WERI-Rb-1 (cell line): ENCODE results near the gene COPE.

Experiments used
- DNase-seq: peaks from one replicate; pipeline ENCODE4 v3.0.0-alpha.2; 2020
- H3K27ac ChIP-seq: fragments of 250-450 bp; sonication (Bioruptor Pico); 2 replicates; pipeline ENCODE4 v1.5.1; 2020; ENCODE audit warnings: mild to moderate bottlenecking, moderate library complexity
- H3K27me3 ChIP-seq: fragments of 250-450 bp; sonication (Bioruptor Pico); 2 replicates; pipeline ENCODE4 v1.5.1; 2021; ENCODE audit warnings: mild to moderate bottlenecking, low read depth, moderate library complexity; ENCODE audit not compliant: insufficient read depth, severe bottlenecking
- H3K36me3 ChIP-seq: fragments of 250-450 bp; sonication (Bioruptor Pico); 2 replicates; pipeline ENCODE4 v1.5.1; 2020; ENCODE audit warnings: mild to moderate bottlenecking, moderate library complexity
- H3K4me3 ChIP-seq: 2 replicates; pipeline ENCODE4 v1.5.1; 2011; ENCODE audit warnings: low read depth, mild to moderate bottlenecking, control low read depth, low read length
- H3K9me3 ChIP-seq: fragments of 250-450 bp; sonication (Bioruptor Pico); 2 replicates; pipeline ENCODE4 v1.5.1; 2021; ENCODE audit warnings: mild to moderate bottlenecking, moderate library complexity; ENCODE audit not compliant: severe bottlenecking
- CTCF ChIP-seq: IDR thresholded peaks from 2 replicates; pipeline ENCODE4 v1.5.1; 2011; ENCODE audit warnings: low read depth, mild to moderate bottlenecking, control low read depth, inconsistent platforms, low read length

COPE gene

DNA sequence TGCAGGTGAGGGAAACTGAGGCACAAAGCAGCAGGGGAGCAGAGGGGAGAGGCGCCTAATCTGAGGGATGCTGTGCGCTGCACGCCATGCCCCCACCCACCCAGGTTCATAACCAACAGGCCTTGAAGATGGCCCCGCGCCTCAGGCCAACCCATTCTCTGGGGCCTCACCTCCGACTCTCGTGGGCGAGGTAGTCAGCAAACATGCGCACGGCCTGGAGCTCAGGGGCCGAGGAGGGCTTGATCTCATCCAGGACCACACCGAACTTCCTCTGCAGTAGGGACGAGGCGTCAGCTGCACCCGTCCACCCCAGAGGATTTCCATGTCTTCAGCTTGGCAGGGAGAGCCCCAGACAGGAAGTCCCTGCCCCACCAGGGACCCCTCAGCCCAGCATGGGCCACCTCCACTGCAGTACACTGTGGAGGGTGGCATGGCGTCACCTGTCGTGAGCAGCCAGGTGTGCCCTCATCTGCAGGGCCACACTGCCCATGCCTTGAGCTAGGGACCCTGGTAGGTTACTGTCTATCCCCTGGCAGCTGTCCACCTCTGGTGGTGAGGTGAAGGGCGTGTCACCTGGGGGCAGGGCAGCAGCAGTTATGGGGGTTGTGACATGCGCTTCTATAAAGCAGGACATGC, 8.3 kb downstream of the COPE start:
- DNase-seq = no peak
- no peak overlapping the region for H3K27ac ChIP-seq
- peaks cover 35% of the 10 kb centered on the region for H3K36me3 ChIP-seq
- H3K9me3 ChIP-seq = no peaks in the 10 kb centered on the region
- H3K4me3 ChIP-seq = no peak overlapping the region
- no peaks in the 10 kb centered on the region for H3K27me3 ChIP-seq
- TF ChIP-seq CTCF = no peak

DNA sequence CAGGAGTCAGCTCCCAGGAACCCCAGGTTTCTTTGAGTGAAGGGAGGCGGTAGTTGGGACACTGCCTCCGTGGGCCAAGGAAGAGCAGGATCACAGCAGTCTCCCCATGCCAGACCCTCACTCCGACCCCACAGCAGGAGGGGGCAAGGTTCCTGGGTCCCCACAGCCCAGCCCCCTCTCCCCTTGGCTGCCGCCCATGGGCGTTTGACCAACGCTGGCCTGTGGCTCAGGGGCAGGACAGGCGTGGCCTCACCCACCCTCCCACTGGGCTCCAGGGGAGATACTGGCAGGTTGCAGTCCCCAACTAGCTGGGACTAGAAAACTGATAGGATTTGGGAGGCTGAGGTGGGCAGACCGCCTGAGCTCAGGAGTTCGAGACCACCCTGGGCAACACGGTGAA, 9.2 kb downstream of the COPE start:
- TF ChIP-seq CTCF = no peak
- Histone ChIP-seq H3K27me3 (no peaks in the 10 kb centered on the region), H3K27ac (no peak overlapping the region; the same call in 1 of the 2 replicates), H3K9me3 (no peaks in the 10 kb centered on the region), H3K36me3 (peaks cover 31% of the 10 kb centered on the region), H3K4me3 (no peak overlapping the region)
- no peak for DNase-seq

- H3K36me3 ChIP-seq = peaks cover 37% of the 10 kb centered on the region
- H3K27ac ChIP-seq = no peak overlapping the region
- H3K9me3 ChIP-seq = no peaks in the 10 kb centered on the region
- no peak for TF ChIP-seq CTCF
- H3K27me3 ChIP-seq = no peaks in the 10 kb centered on the region
- H3K4me3 ChIP-seq = no peak overlapping the region
- DNase-seq = peak; percentile 28
Measured at GRCh38 chr19:18908917-18909619, 10.1 kb downstream of the COPE start.

DNA sequence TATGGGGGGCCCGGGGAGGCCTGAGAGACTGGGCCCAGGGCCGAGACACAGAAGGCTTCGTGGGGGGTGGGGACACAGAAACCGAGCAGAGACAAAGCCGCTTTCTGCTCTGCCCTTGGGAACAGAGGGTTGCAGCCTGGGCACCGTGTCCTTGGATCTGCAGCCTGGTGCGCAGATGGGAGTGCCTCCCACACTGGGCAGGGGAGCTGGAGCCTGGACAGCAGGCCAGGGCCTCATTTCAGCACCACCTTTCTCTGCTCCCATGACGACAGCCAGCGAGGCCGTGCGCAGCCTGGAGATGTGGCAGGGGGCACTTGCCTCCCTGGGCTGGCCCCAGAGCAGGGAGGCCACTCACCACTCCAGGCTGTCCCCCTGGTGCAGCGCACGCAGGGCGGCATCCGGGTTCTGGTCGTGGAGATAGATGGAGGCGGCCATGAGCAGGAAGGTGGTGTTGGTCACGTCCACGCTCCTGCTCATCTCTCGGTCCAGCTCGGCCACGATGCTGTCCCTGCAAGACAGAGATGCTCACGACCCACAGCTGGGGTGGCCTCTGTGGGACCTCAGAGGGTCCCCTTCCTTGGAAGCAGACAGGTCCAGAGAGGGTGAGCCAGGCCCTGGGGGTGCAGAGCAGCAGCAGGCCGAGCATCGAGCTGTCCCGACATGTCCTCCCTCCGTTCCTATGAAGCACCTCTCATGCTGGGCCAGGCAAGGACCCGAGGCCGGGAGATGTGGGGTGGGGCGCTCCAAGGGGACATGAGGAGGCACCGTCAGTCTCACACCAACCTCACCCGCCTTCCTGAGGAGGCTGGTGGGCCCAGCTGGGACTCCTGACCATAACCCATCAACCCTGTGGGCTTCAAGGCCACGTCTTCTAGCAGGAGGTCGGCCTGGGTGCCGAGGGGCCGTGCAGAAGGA, 12.3 kb downstream of the COPE start:
- no peaks in the 10 kb centered on the region for H3K27me3 ChIP-seq
- DNase-seq = no peak
- H3K36me3 ChIP-seq = peaks cover 32% of the 10 kb centered on the region
- no peak for TF ChIP-seq CTCF
- H3K9me3 ChIP-seq = no peaks in the 10 kb centered on the region
- H3K4me3 ChIP-seq = no peak overlapping the region
- H3K27ac ChIP-seq = no peak overlapping the region

DNA sequence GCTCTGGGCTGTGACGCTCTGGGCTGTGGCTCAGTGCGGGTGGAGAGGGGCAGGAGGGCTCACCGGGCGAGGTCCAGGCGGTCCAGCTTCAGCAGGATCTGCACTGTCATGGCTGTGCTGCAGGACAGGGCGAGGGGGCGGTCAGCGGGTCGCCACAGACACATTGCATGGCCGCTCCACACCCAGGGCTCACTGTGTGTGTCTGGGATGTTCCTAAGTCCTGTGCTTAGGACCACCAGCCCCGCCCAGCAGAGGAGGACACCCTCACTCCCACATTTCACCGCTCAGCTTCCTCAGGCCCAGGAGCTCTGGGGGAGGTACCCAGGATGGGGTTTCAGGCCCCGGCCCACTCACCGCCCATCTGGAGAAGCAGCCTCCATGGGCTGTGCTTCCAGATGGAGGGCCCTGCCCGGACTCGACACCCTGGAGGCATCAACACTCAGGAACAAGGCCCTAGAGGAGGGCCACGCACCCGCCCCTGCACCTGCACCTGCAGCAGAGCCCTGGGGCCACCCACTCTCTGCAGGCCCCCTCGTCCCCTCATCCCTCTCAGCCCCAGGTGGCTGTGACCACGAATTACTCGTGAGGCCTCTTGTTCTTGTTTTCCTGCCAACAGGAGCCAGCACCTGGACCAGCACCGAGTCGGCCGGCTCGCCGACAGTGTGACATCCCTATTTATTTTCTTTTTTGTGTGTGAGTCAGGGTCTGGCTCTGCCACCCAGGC, 13.5 kb downstream of the COPE start:
- H3K36me3 ChIP-seq = peaks cover 38% of the 10 kb centered on the region
- H3K27ac ChIP-seq = no peak overlapping the region
- H3K9me3 ChIP-seq = no peaks in the 10 kb centered on the region
- H3K27me3 ChIP-seq = no peaks in the 10 kb centered on the region
- no peak for TF ChIP-seq CTCF
- no peak overlapping the region for H3K4me3 ChIP-seq
- DNase-seq = no peak
